GM21360 (cell line): Measurements from ENCODE around the gene NR1D1.
A peak's percentile ranks its signal among the peaks of the same experiment; 100 is the strongest.

Experiments
- ATAC-seq: cut with Tn5 transposase; IDR thresholded peaks from one replicate; pipeline ENCODE4 v1.9.1; 2021; ENCODE audit warnings: mild to moderate bottlenecking, moderate library complexity; ENCODE audit not compliant: unreplicated experiment

Gene NR1D1

DNA sequence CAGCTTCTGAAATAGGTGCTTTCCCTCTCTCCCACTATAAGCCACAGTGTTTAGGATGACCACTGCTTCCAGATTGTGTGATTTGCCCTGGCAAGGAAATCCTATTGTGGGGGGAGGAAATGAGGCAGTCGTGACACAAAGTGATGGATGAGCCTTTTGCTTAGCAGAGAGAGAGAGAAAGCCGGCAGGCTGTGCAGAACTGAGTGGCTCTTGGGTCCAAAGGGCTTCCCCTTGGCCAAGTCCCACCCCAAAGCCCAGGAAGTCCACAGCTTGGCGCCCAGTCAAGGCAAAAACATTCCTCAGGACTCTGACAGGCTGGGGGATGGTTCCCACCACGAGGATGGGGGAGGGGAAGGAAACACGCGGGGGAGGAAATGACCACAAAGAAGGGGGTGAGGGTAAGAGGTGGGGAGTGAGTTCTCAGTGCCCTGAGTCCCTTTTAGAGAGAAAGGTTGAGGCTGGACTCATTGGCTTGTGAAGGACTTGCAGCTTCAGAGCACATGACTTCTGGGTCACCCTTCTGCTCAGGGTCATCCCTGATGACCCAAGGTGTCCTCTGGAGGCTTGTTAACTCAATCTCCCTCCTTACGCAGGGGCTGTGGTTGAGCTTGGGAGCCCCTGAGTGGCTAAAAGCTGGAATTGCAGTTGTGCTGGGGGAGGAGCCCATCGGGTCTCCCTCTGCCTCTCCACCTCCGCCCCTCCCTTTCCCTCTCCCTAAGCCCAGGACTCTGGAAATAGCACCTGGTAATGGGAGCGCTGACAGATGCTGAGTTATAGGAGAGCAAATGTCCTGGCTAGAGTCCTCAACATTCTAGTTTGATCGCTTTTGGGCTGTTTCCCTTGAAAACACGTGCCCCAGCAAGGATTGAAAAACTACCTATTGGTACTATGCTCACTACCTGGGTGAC lies 11.1 kb upstream of the NR1D1 start:
- ATAC-seq, result no peak

DNA sequence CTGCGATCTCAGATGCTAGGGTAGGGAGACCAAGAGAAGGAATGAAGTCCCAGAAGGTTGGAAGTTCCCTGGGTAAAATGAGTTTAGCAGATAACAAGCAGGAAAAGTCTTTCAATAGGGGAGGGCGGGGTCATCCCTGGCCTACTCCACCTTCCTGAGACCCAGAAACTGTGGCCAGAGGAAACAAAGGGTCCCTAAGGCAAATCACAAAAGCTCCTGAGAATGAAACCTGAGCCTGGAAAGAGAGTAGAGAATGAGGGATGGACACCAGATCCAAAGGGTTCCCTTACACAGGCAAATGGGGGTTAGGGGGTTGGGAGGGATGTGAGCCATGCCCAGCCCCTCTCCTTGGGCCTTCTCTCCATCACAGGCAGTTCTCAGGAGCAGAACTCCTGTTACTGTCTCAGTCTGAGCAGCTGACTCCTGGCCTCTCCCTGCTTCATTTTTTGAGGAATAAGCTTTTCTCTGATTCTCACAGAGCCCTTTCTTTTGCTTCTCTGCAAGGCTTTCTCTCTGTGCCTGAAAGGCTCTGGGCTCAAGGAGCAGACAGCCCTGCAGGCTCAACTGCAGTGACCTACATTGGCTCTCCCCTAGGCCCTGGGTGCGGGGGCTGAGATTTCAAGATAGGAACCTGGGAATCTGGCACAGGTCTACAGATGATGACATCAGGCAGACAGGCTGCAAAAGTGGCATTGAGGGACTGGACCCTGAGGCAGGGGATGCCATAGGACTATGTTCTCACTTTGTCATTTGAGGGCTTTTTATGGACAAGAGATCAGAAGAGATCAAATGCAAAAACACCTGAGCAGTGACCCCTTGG lies 9.8 kb upstream of the NR1D1 start:
- ATAC-seq, result no peak

DNA sequence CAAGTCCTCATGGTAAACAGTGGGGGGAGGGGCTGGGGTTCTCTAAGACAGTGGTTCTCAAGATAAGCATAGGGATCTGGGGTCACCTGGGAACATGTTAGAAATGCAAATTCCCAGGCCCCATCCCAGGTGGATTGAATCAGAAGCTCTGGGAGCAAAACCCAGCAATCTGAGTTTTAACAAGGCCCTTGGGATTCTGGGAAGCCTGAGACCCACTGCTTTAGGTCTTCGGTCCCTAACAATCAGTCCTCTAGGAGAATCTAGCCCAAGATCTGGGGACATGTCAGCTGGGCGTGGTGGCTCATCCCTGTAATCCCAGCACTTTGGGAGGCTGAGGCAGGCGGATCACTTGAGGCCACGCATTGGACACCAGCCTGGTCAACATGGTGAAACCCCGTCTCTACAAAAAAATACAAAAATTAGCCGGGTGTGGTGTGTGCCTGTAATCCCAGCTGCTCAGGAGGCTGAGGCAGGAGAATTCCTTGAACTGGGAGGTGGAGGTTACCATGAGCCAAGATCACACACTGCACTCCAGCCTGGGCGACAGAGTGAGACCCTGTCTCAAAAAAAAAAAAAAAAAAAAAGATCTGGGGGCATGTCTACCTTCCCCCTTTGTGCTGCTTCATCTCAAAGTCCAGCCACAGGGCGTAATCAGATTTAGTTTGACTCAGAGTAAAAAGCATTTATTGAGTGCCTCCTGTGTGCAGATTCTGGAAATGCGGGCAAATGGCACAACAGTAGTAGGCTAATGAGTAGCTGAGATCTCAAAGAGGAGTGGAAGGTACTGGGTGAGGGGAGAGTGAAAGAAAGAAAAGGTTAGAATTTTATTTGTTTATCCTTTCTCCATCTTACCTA lies 8.8 kb upstream of the NR1D1 start:
- ATAC-seq, result no peak

DNA sequence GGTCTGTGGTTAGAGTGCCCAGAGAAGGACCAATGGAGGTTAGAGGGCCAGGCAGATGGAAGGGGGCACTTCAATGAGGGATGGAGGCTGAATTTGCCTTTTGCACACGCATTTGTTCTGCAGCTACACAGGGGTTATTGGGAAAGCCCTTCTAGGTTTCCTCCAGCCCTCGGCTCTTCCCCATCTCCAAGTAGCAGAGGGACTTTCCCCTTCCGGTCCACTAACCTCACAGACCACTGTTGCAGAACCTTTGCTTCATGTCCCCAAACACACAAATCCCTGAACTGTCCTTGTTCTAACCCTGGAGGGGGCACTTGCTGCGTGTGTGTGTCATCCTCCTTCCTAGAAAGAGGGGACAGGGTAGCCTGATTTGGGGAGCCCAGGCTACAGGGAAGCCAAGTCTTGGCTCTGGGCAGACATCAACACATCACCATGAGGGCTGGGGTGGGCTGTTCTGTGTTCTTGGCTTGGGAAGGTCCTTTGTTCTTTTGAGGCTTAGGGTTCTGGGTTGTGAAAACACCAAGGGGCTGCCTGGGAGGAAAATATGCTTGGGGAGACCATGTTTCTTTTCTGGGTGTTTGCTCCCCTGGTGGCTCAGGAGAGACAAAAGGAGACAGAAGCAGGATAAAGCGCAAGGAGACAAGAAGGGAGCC lies 7.3 kb upstream of the NR1D1 start:
- no peak for ATAC-seq

GRCh38 chr17:40106760-40107521 lies 6.6 kb upstream of the NR1D1 start:
- ATAC-seq, result no peak

GRCh38 chr17:40105861-40106759 lies 5.7 kb upstream of the NR1D1 start:
- no peak for ATAC-seq

DNA sequence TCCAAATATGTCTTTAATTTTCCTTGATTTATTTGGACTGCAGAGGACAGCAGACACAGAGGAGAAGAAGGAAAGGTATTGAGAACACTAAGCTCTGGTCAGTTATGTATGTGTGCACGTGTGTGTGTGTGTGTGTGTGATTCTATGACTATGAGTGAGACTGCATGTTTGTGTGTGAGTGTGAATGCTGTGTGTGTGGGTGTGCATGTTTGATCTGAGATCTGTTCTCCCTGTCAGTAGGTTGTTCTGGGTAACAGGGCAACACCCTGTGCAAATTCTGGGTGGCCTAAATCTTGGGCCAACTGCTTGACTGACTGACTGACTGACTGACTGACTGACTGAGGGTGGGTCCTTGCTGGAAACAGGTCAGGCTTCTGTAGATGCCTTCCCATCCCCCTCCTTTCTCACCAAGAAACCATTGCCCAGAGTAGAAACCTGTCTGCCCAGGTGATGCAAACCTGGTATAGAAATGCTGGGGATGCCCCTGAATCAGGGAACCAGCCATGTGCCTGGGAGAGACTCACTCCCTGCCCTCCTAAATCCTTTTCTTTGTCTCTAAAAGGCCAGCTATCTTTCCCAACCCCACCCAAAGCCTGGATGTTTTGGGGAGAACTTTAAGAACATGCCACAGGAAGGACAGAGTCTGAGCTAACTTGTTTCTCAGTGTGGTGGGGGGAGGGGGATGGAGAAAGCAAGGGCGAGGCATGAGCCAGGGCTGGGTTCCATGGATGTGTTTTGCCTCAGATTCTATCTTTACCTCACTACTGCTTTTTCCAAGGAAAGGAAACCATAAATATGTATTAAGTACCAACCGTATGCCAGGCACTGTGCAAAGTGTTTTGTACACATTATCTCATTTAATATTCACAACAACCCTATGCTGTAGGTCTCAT lies 4.5 kb upstream of the NR1D1 start:
- no peak for ATAC-seq

- ATAC-seq, result no peak
Measured at GRCh38 chr17:40103688-40104087, 3.3 kb upstream of the NR1D1 start.

- no peak for ATAC-seq
Measured at GRCh38 chr17:40103071-40103661, 2.8 kb upstream of the NR1D1 start.

DNA sequence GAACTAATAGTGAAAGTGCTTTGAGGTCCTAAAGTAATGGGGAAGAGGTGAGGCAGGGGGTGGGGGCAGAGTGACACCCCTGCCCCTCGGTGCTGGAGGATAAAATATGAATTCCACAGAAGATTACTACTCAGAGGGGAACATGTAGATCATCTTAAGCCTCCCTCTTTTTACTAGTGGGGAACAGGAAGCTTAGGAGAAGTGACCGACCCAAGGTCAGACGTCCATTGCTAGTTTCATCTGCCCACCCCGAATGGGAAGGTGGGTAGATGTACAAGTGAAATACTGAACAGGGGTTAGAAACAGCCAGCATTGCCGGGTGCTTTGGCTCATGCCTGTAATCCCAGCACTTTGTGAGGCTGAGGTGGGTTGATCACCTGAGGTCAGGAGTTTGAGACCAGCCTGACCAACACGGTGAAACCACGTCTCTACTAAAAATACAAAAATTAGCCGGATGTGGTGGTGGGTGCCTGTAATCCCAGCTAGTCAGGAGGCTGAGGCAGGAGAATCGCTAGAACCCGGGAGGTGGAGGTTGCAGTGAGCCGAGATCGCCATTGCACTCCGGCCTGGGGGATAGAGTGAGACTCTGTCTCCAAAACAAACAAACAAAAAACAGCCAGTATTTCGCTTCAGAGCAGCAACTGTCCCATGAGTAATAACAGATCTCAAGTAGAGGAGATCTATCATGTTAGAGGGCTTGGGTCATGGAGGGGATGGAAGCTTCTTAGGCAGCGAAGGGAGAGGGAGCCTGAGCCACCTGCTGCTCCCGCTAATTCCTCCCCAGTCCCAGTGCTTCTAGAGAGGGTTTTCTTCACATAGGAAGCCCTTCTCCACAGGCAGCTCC lies 1.2 kb upstream of the NR1D1 start:
- no peak for ATAC-seq

GRCh38 chr17:40100669-40101366 lies 429 bp upstream of the NR1D1 start:
- ATAC-seq, result no peak

DNA sequence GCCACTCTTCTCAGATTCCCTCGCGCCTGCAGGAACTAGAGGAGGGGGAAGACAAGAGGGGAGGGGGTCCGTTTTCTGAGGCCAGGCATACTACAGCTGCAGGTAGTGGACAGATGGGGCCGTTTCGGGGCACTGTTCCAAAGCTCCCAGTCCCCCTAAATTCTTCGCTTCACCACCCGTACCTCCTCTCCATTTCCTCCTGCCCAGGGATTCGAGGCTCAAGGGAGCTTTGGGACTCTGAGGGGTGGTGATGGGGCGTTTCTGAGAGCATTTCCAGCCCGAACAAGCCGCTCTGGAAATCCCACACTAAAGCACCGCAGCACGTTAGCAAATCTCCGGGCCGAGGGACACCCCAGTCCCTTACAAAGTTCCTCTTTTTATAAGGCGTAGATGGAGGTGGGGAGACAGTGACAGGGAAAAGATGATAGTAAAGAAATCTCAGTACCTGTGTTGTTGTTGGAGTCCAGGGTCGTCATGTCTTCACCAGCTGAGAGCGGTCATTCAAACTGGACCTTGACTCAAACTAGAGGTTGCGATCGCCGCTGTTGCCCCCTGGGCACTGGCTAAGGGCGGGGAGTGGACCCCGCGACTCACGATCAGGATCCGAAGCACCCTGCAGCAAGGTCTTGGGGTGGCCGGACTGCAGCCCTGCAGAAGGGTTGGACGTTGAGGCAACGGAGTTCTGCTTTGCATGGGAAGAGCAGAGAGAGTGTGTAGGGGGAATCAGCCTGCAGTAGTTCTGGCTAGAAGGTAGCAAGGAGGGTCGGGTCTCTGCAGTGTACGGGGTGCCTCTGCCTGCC lies 570 bp downstream of the NR1D1 start:
- no peak for ATAC-seq

GRCh38 chr17:40098846-40099618 lies 1.4 kb downstream of the NR1D1 start:
- peak; percentile 63 for ATAC-seq
